ENCODE measurements around the gene SCAPER. TPM values are rescaled to one million over a fixed set of nuclear protein-coding genes. Genes with fewer than 3 reads are reported as not detected.

Gene SCAPER
- total RNA-seq, 1 experiment from 2014 or later = 21.5 TPM

- no peaks in the 10 kb centered on the region for H3K36me3 ChIP-seq (ENCODE audit: insufficient read depth, low read length, poor library complexity, severe bottlenecking)
- ChIA-PET CTCF (interaction anchor here (0.6 kb wide), 1 partner anchor 13 kb away, joined by 3 read pairs; no protein-coding TSS in a partner anchor), POLR2A (ENCODE audit: low non-redundant PET) (no interaction called here)
- no TSS peak for BruUV-seq (replicated peaks)
- intact Hi-C loops (cut with micrococcal nuclease; ENCODE audit: unreplicated experiment) = no loop called here
- no peaks in the 10 kb centered on the region for H3K4me1 ChIP-seq (ENCODE audit: insufficient read depth, low read length, poor library complexity, severe bottlenecking)
- no peak for DNase-seq (ENCODE audit: low spot score)
- no peak for TF ChIP-seq EZH2 (IDR thresholded peaks at IDR 0.05; ENCODE audit: borderline replicate concordance, low read depth, low read length, poor library complexity, severe bottlenecking)
- no peak overlapping the region for H3K4me3 ChIP-seq (ENCODE audit: low read depth, low read length, poor library complexity, severe bottlenecking)
- H3K27ac ChIP-seq (ENCODE audit: low read depth, low read length, poor library complexity, severe bottlenecking) = no peak overlapping the region
- H3K9me3 ChIP-seq (ENCODE audit: low read depth, low read length, poor library complexity, severe bottlenecking) = peaks cover 5% of the 10 kb centered on the region
- no peaks in the 10 kb centered on the region for H3K27me3 ChIP-seq (replicated peaks; ENCODE audit: insufficient read depth, low read depth, low read length, poor library complexity)
Measured at GRCh38 chr15:76565366-76565765, 339.8 kb downstream of the SCAPER start.

GRCh38 chr15:76555247-76555646 is 349.9 kb downstream of the SCAPER start:
- CTCF ChIA-PET = no interaction called here

GRCh38 chr15:76553564-76553963 is 351.6 kb downstream of the SCAPER start:
- BruUV-seq (replicated peaks) = no TSS peak
- CTCF ChIA-PET = no interaction called here
- H3K36me3 ChIP-seq (ENCODE audit: insufficient read depth, low read length, poor library complexity, severe bottlenecking) = no peaks in the 10 kb centered on the region
- intact Hi-C loops (cut with micrococcal nuclease; ENCODE audit: unreplicated experiment) = no loop called here
- POLR2A ChIA-PET (ENCODE audit: low non-redundant PET) = no interaction called here
- no peaks in the 10 kb centered on the region for H3K9me3 ChIP-seq (ENCODE audit: low read depth, low read length, poor library complexity, severe bottlenecking)
- TF ChIP-seq EZH2 (IDR thresholded peaks at IDR 0.05; ENCODE audit: borderline replicate concordance, low read depth, low read length, poor library complexity, severe bottlenecking) = no peak
- no peak for TF ChIP-seq CTCF (conservative IDR thresholded peaks at IDR 0.05; ENCODE audit: low read depth, low read length)
- H3K27me3 ChIP-seq (replicated peaks; ENCODE audit: insufficient read depth, low read depth, low read length, poor library complexity) = no peaks in the 10 kb centered on the region
- H3K4me3 ChIP-seq (ENCODE audit: low read depth, low read length, poor library complexity, severe bottlenecking) = no peak overlapping the region
- DNase-seq (ENCODE audit: low spot score) = no peak
- H3K4me1 ChIP-seq (ENCODE audit: insufficient read depth, low read length, poor library complexity, severe bottlenecking) = no peaks in the 10 kb centered on the region
- H3K27ac ChIP-seq (ENCODE audit: low read depth, low read length, poor library complexity, severe bottlenecking) = no peak overlapping the region

More at GRCh38 chr15:76555247-76555646, 349.9 kb downstream of the SCAPER start:
- Histone ChIP-seq H3K4me3 (ENCODE audit: low read depth, low read length, poor library complexity, severe bottlenecking) (no peak overlapping the region), H3K27ac (ENCODE audit: low read depth, low read length, poor library complexity, severe bottlenecking) (no peak overlapping the region), H3K4me1 (ENCODE audit: insufficient read depth, low read length, poor library complexity, severe bottlenecking) (no peaks in the 10 kb centered on the region), H3K9me3 (ENCODE audit: low read depth, low read length, poor library complexity, severe bottlenecking) (no peaks in the 10 kb centered on the region), H3K36me3 (ENCODE audit: insufficient read depth, low read length, poor library complexity, severe bottlenecking) (no peaks in the 10 kb centered on the region), H3K27me3 (replicated peaks; ENCODE audit: insufficient read depth, low read depth, low read length, poor library complexity) (no peaks in the 10 kb centered on the region)
- intact Hi-C loops (cut with micrococcal nuclease; ENCODE audit: unreplicated experiment) = no loop called here
- DNase-seq (ENCODE audit: low spot score) = no peak
- BruUV-seq (replicated peaks) = no TSS peak
- POLR2A ChIA-PET (ENCODE audit: low non-redundant PET) = no interaction called here
- TF ChIP-seq CTCF (conservative IDR thresholded peaks at IDR 0.05; ENCODE audit: low read depth, low read length) (no peak), EZH2 (IDR thresholded peaks at IDR 0.05; ENCODE audit: borderline replicate concordance, low read depth, low read length, poor library complexity, severe bottlenecking) (no peak)

GRCh38 chr15:76553102-76553501 is 352.0 kb downstream of the SCAPER start:
- Histone ChIP-seq H3K27me3 (replicated peaks; ENCODE audit: insufficient read depth, low read depth, low read length, poor library complexity) (no peaks in the 10 kb centered on the region), H3K9me3 (ENCODE audit: low read depth, low read length, poor library complexity, severe bottlenecking) (no peaks in the 10 kb centered on the region), H3K27ac (ENCODE audit: low read depth, low read length, poor library complexity, severe bottlenecking) (no peak overlapping the region), H3K36me3 (ENCODE audit: insufficient read depth, low read length, poor library complexity, severe bottlenecking) (no peaks in the 10 kb centered on the region), H3K4me1 (ENCODE audit: insufficient read depth, low read length, poor library complexity, severe bottlenecking) (no peaks in the 10 kb centered on the region), H3K4me3 (ENCODE audit: low read depth, low read length, poor library complexity, severe bottlenecking) (no peak overlapping the region)
- DNase-seq (ENCODE audit: low spot score) = no peak
- TF ChIP-seq EZH2 (IDR thresholded peaks at IDR 0.05; ENCODE audit: borderline replicate concordance, low read depth, low read length, poor library complexity, severe bottlenecking) (no peak), CTCF (conservative IDR thresholded peaks at IDR 0.05; ENCODE audit: low read depth, low read length) (no peak)
- ChIA-PET POLR2A (ENCODE audit: low non-redundant PET) (no interaction called here), CTCF (no interaction called here)
- no TSS peak for BruUV-seq (replicated peaks)
- intact Hi-C loops (cut with micrococcal nuclease; ENCODE audit: unreplicated experiment) = no loop called here
